HG02973 (cell line): Measurements from ENCODE around the gene TDRD12.
"Not testable (repeated sequence)": the region's sequence is repeated elsewhere in the genome, so short reads cannot be mapped to it uniquely, and the experiment has no call there.

Experiments
- ATAC-seq: cut with Tn5 transposase; IDR thresholded peaks from one replicate; pipeline ENCODE4 v1.9.1; 2021; ENCODE audit warnings: moderate library complexity; ENCODE audit not compliant: unreplicated experiment

The TDRD12 gene

GRCh38 chr19:32828139-32828538 is 108.6 kb downstream of the TDRD12 start:
- ATAC-seq = no peak

GRCh38 chr19:32828643-32829344 is 109.2 kb downstream of the TDRD12 start:
- no peak for ATAC-seq

- ATAC-seq = no peak
Observed at GRCh38 chr19:32829345-32829896, 109.9 kb downstream of the TDRD12 start.

- no peak for ATAC-seq
Observed at GRCh38 chr19:32830231-32831014, 110.9 kb downstream of the TDRD12 start.

- no peak for ATAC-seq
Observed at GRCh38 chr19:32831611-32832010, 112.0 kb downstream of the TDRD12 start.

GRCh38 chr19:32832094-32832493 is 112.5 kb downstream of the TDRD12 start:
- ATAC-seq = not testable (repeated sequence)

GRCh38 chr19:32832825-32833224 is 113.3 kb downstream of the TDRD12 start:
- ATAC-seq = not testable (repeated sequence)

- not testable (repeated sequence) for ATAC-seq
Observed at GRCh38 chr19:32833388-32833787, 113.8 kb downstream of the TDRD12 start.

GRCh38 chr19:32837531-32837930 is 118.0 kb downstream of the TDRD12 start:
- no peak for ATAC-seq

GRCh38 chr19:32842061-32842460 is 122.5 kb downstream of the TDRD12 start:
- no peak for ATAC-seq

- no peak for ATAC-seq
Observed at GRCh38 chr19:32843716-32844245, 124.2 kb downstream of the TDRD12 start.

- ATAC-seq = not testable (repeated sequence)
Observed at GRCh38 chr19:32848035-32848434, 128.5 kb downstream of the TDRD12 start.

GRCh38 chr19:32852216-32852615 is 132.6 kb downstream of the TDRD12 start:
- ATAC-seq = no peak

- ATAC-seq = not testable (repeated sequence)
Observed at GRCh38 chr19:32856818-32857217, 137.3 kb downstream of the TDRD12 start.

- ATAC-seq = no peak
Observed at GRCh38 chr19:32857584-32857983, 138.0 kb downstream of the TDRD12 start.

GRCh38 chr19:32858155-32858554 is 138.6 kb downstream of the TDRD12 start:
- no peak for ATAC-seq

- no peak for ATAC-seq
Observed at GRCh38 chr19:32858559-32858958, 139.0 kb downstream of the TDRD12 start.

GRCh38 chr19:32859591-32859990 is 140.0 kb downstream of the TDRD12 start:
- no peak for ATAC-seq

GRCh38 chr19:32861596-32861995 is 142.0 kb downstream of the TDRD12 start:
- no peak for ATAC-seq

GRCh38 chr19:32862173-32862572 is 142.6 kb downstream of the TDRD12 start:
- ATAC-seq = no peak

- no peak for ATAC-seq
Observed at GRCh38 chr19:32862741-32863140, 143.2 kb downstream of the TDRD12 start.

GRCh38 chr19:32863301-32863700 is 143.7 kb downstream of the TDRD12 start:
- ATAC-seq = no peak
